ENCODE measurements around the gene GABRG3.
"Not testable (repeated sequence)": the region's sequence is repeated elsewhere in the genome, so short reads cannot be mapped to it uniquely, and the experiment has no call there.

Gene GABRG3

DNA sequence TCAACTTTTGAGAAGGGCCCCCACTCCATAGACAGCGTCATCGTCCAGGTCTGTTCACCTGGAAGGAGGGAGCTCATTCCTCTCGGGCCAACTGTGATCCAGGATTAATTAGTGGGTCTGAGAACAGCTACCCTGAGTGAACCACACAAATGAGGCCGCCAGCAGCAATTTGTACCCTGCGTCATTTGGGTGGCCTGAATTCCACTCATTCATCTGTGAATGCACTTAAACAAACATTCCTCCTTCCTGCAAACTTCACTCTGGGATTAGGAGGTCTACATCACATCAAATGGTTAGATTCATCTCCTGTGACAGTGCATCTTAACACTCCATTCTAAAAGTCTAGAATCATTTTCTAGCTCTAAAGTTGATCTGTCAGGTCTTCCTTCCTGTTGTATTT, 201.8 kb downstream of the GABRG3 start:
- Histone ChIP-seq H3K27ac (ENCODE audit: low read depth, low read length) (no peak overlapping the region), H3K4me1 (ENCODE audit: control insufficient read depth, insufficient read depth, low read length, unreplicated experiment) (no peaks in the 10 kb centered on the region), H3K36me3 (ENCODE audit: insufficient read depth, low read length) (no peaks in the 10 kb centered on the region), H2AFZ (ENCODE audit: low read length, unreplicated experiment) (no peak overlapping the region), H3K4me3 (ENCODE audit: low read depth, low read length) (no peak overlapping the region), H3K27me3 (ENCODE audit: insufficient read depth, low read length) (no peaks in the 10 kb centered on the region), H3K79me2 (ENCODE audit: control insufficient read depth, insufficient read depth, low read length, unreplicated experiment) (no peaks in the 10 kb centered on the region)

DNA sequence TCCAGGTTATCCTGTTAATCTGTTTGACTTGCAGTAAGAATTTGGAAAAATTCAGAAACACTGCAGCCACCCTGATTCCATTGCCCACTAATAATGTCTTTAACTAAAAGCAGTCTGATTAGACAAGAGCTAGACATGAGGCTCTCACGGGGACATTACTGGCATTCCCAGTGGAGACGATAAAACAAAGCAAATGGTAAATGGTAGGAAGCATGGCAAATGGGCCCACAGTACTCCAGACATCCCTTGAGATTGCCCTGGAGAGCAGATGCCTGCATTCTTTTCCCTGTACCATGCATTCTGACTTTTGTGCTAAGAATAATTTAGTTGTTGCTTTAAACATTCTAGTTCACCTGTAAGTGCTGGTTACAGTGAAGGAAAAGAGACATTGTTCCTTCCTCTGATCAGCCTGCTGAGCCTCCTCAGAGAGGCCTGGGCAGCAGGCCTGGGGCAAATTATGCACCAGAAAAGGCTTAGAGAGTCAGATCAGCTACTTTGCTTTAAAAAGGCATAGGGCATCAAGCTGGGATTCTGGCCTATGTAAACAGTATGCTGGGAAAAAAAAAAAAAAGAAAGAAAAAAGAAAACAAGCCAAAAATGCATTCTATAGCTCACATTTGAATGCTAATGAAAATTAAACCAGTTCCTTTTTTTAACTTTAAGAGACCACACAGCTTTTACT, 204.6 kb downstream of the GABRG3 start:
- no peak overlapping the region for H2AFZ ChIP-seq (ENCODE audit: low read length, unreplicated experiment)
- no peaks in the 10 kb centered on the region for H3K4me1 ChIP-seq (ENCODE audit: control insufficient read depth, insufficient read depth, low read length, unreplicated experiment)
- H3K79me2 ChIP-seq (ENCODE audit: control insufficient read depth, insufficient read depth, low read length, unreplicated experiment), result no peaks in the 10 kb centered on the region
- H3K27ac ChIP-seq (ENCODE audit: low read depth, low read length), result no peak overlapping the region
- H3K27me3 ChIP-seq (ENCODE audit: insufficient read depth, low read length), result no peaks in the 10 kb centered on the region
- H3K36me3 ChIP-seq (ENCODE audit: insufficient read depth, low read length), result no peaks in the 10 kb centered on the region
- H3K4me3 ChIP-seq (ENCODE audit: low read depth, low read length), result no peak overlapping the region

GRCh38 chr15:27176785-27177406, 205.9 kb downstream of the GABRG3 start:
- H3K36me3 ChIP-seq (ENCODE audit: insufficient read depth, low read length), result no peaks in the 10 kb centered on the region
- no peak overlapping the region for H2AFZ ChIP-seq (ENCODE audit: low read length, unreplicated experiment)
- no peaks in the 10 kb centered on the region for H3K27me3 ChIP-seq (ENCODE audit: insufficient read depth, low read length)
- H3K79me2 ChIP-seq (ENCODE audit: control insufficient read depth, insufficient read depth, low read length, unreplicated experiment), result no peaks in the 10 kb centered on the region
- no peak overlapping the region for H3K27ac ChIP-seq (ENCODE audit: low read depth, low read length)
- H3K4me3 ChIP-seq (ENCODE audit: low read depth, low read length), result no peak overlapping the region
- no peaks in the 10 kb centered on the region for H3K4me1 ChIP-seq (ENCODE audit: control insufficient read depth, insufficient read depth, low read length, unreplicated experiment)

DNA sequence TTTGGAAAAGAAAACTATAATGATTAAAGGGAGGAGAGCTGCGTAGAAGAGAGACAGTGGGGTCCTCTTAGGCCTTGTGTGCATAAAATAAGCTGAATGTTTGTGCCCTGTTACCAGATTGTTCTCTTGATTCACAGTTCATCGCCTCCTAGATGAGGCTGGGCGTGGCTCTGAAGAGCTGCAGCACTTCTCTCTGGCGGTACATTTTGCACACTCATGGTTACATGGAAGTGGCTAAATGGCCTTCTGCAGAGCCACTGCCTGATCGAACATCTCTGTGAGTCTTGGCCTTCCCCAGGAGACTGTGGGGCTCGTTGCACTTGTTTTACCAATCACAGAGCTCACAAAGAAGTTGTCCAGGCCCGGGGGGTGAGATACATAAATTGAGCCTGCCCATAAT, 208.8 kb downstream of the GABRG3 start:
- H3K36me3 ChIP-seq (ENCODE audit: insufficient read depth, low read length), result no peaks in the 10 kb centered on the region
- no peak overlapping the region for H2AFZ ChIP-seq (ENCODE audit: low read length, unreplicated experiment)
- no peak overlapping the region for H3K27ac ChIP-seq (ENCODE audit: low read depth, low read length)
- H3K4me3 ChIP-seq (ENCODE audit: low read depth, low read length), result no peak overlapping the region
- no peaks in the 10 kb centered on the region for H3K4me1 ChIP-seq (ENCODE audit: control insufficient read depth, insufficient read depth, low read length, unreplicated experiment)
- no peaks in the 10 kb centered on the region for H3K27me3 ChIP-seq (ENCODE audit: insufficient read depth, low read length)
- H3K79me2 ChIP-seq (ENCODE audit: control insufficient read depth, insufficient read depth, low read length, unreplicated experiment), result no peaks in the 10 kb centered on the region

- Histone ChIP-seq H3K4me1 (ENCODE audit: control insufficient read depth, insufficient read depth, low read length, unreplicated experiment) (no peaks in the 10 kb centered on the region), H3K36me3 (ENCODE audit: insufficient read depth, low read length) (no peaks in the 10 kb centered on the region), H3K79me2 (ENCODE audit: control insufficient read depth, insufficient read depth, low read length, unreplicated experiment) (no peaks in the 10 kb centered on the region), H3K4me3 (ENCODE audit: low read depth, low read length) (no peak overlapping the region), H2AFZ (ENCODE audit: low read length, unreplicated experiment) (no peak overlapping the region), H3K27ac (ENCODE audit: low read depth, low read length) (no peak overlapping the region), H3K27me3 (ENCODE audit: insufficient read depth, low read length) (no peaks in the 10 kb centered on the region)
Observed at GRCh38 chr15:27182561-27183110, 211.7 kb downstream of the GABRG3 start.

DNA sequence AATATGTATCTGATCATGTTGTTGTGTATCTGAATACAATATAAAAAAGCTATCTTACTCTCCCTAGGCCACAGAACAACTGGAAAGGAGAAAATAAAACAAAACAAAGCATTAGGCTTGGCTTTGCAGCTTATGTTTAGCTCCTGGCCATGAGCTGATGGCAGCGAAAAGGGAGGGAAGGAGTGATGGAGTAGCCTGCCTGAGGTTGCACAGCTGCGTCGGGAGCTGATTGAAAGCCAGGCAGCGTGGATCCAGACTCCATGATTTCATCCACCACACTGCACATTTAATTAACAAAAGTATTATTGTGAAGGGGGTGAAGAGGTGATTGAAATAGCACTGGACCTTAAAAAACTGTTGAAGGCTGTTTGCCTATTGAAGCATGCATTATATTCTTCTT, 212.2 kb downstream of the GABRG3 start:
- Histone ChIP-seq H3K36me3 (ENCODE audit: insufficient read depth, low read length) (no peaks in the 10 kb centered on the region), H2AFZ (ENCODE audit: low read length, unreplicated experiment) (no peak overlapping the region), H3K4me3 (ENCODE audit: low read depth, low read length) (no peak overlapping the region), H3K27me3 (ENCODE audit: insufficient read depth, low read length) (no peaks in the 10 kb centered on the region), H3K79me2 (ENCODE audit: control insufficient read depth, insufficient read depth, low read length, unreplicated experiment) (no peaks in the 10 kb centered on the region), H3K27ac (ENCODE audit: low read depth, low read length) (no peak overlapping the region), H3K4me1 (ENCODE audit: control insufficient read depth, insufficient read depth, low read length, unreplicated experiment) (no peaks in the 10 kb centered on the region)

DNA sequence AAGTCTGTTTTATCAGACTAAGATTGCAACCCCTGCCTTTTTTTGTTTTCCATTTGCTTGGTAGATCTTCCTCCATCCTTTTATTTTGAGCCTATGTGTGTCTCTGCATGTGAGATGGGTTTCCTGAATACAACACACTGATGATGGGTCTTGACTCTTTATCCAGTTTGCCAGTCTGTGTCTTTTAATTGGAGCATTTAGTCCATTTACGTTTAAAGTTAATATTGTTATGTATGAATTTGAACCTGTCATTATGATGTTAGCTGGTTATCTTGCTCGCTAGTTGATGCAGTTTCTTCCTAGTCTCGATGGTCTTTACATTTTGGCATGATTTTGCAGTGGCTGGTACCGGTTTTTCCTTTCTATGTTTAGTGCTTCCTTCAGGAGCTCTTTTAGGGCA, 220.5 kb downstream of the GABRG3 start:
- not testable (repeated sequence) for H3K4me1 ChIP-seq (ENCODE audit: control insufficient read depth, insufficient read depth, low read length, unreplicated experiment); H3K79me2 ChIP-seq (ENCODE audit: control insufficient read depth, insufficient read depth, low read length, unreplicated experiment); H3K36me3 ChIP-seq (ENCODE audit: insufficient read depth, low read length); H3K27me3 ChIP-seq (ENCODE audit: insufficient read depth, low read length); H2AFZ ChIP-seq (ENCODE audit: low read length, unreplicated experiment); H3K4me3 ChIP-seq (ENCODE audit: low read depth, low read length); H3K27ac ChIP-seq (ENCODE audit: low read depth, low read length)

DNA sequence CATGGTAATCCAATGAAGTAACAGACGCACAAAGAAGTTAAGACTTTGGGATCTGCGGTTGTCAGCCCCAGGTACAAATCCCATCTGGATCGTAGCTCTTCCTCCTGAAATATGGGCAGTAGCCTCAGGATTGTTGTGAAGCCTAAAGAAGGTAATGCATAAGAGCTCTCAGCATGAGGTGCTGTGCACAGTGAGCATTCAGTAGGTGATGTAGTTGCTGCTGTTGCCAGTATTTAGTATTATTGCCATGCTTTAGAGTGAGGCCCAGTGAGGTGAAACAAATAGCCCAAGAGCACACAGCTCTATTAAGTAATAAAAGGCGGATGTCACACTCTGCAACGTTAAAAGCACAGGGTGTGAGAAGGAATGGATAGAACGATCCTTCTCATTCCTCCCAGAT, 225.7 kb downstream of the GABRG3 start:
- Histone ChIP-seq H3K36me3 (ENCODE audit: insufficient read depth, low read length) (no peaks in the 10 kb centered on the region), H3K4me3 (ENCODE audit: low read depth, low read length) (no peak overlapping the region), H3K79me2 (ENCODE audit: control insufficient read depth, insufficient read depth, low read length, unreplicated experiment) (no peaks in the 10 kb centered on the region), H3K27me3 (ENCODE audit: insufficient read depth, low read length) (no peaks in the 10 kb centered on the region), H3K27ac (ENCODE audit: low read depth, low read length) (no peak overlapping the region), H2AFZ (ENCODE audit: low read length, unreplicated experiment) (no peak overlapping the region), H3K4me1 (ENCODE audit: control insufficient read depth, insufficient read depth, low read length, unreplicated experiment) (no peaks in the 10 kb centered on the region)

- Histone ChIP-seq H3K4me1 (ENCODE audit: control insufficient read depth, insufficient read depth, low read length, unreplicated experiment) (no peaks in the 10 kb centered on the region), H3K27ac (ENCODE audit: low read depth, low read length) (no peak overlapping the region), H3K4me3 (ENCODE audit: low read depth, low read length) (no peak overlapping the region), H3K27me3 (ENCODE audit: insufficient read depth, low read length) (no peaks in the 10 kb centered on the region), H3K79me2 (ENCODE audit: control insufficient read depth, insufficient read depth, low read length, unreplicated experiment) (no peaks in the 10 kb centered on the region), H2AFZ (ENCODE audit: low read length, unreplicated experiment) (no peak overlapping the region), H3K36me3 (ENCODE audit: insufficient read depth, low read length) (no peaks in the 10 kb centered on the region)
Observed at GRCh38 chr15:27201425-27201824, 230.4 kb downstream of the GABRG3 start.

DNA sequence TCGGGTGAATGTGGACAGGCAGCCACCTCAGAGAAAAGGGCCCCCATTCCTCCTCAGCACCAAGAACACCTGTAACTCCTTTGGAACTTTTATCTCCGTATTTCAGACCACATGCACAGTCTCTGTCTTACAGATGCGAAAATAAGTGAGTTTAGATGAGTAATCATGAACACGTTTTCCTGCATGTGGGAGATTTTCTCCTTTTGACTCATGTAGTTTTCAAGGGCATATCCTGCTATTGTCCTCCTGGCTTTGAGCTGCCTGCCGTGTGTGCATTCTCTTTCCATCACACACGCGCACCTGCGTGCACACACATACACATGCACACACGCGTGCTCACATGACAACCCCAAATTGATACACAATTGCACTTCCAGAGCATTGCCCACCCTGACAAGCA, 239.2 kb downstream of the GABRG3 start:
- Histone ChIP-seq H3K27ac (ENCODE audit: low read depth, low read length) (no peak overlapping the region), H3K4me1 (ENCODE audit: control insufficient read depth, insufficient read depth, low read length, unreplicated experiment) (no peaks in the 10 kb centered on the region), H3K27me3 (ENCODE audit: insufficient read depth, low read length) (no peaks in the 10 kb centered on the region), H3K79me2 (ENCODE audit: control insufficient read depth, insufficient read depth, low read length, unreplicated experiment) (no peaks in the 10 kb centered on the region), H2AFZ (ENCODE audit: low read length, unreplicated experiment) (no peak overlapping the region), H3K36me3 (ENCODE audit: insufficient read depth, low read length) (no peaks in the 10 kb centered on the region), H3K4me3 (ENCODE audit: low read depth, low read length) (no peak overlapping the region)

- Histone ChIP-seq H3K4me1 (ENCODE audit: control insufficient read depth, insufficient read depth, low read length, unreplicated experiment) (no peaks in the 10 kb centered on the region), H3K4me3 (ENCODE audit: low read depth, low read length) (no peak overlapping the region), H2AFZ (ENCODE audit: low read length, unreplicated experiment) (no peak overlapping the region), H3K27ac (ENCODE audit: low read depth, low read length) (no peak overlapping the region), H3K36me3 (ENCODE audit: insufficient read depth, low read length) (no peaks in the 10 kb centered on the region), H3K79me2 (ENCODE audit: control insufficient read depth, insufficient read depth, low read length, unreplicated experiment) (no peaks in the 10 kb centered on the region), H3K27me3 (ENCODE audit: insufficient read depth, low read length) (no peaks in the 10 kb centered on the region)
Observed at GRCh38 chr15:27214032-27214431, 243.1 kb downstream of the GABRG3 start.
